ENCODE measurements around the gene INHBB. TPM values are rescaled to one million over a fixed set of nuclear protein-coding genes. Genes with fewer than 3 reads are reported as not detected.

INHBB gene
- total and polyA plus RNA-seq, 2 of the 4 experiments (the other 2 are of a cell fraction) = 0.18 to 0.92 TPM

DNA sequence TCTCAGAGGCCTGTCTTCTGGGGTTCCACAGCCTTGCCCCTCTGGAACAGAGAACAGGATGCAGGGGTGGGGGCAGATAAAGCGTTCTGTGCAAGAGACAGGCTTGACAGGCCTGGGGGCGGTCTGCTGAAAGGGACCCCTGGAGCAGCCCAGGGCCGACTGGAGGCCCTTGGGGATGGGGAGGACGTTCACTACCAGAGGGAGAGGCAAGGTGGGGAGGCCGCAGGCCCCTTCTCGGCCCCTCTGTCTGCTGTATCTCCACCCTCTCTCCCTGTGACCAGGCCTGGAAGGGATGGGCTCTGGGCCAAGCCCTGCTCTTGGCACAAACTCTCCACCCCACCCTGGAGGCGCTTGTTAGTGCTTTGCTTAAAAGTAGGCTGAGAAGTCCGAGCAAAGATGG is 27.3 kb upstream of the INHBB start:
- Histone ChIP-seq H3K4ac (ENCODE audit: low read depth, low read length) (no peak overlapping the region), H4K91ac (ENCODE audit: insufficient read depth, low read depth, low read length) (no peak overlapping the region), H3K9me1 (ENCODE audit: insufficient read depth, low read length) (no peaks in the 10 kb centered on the region), H3K27ac (ENCODE audit: insufficient read depth, low read length) (no peak overlapping the region), H3K18ac (ENCODE audit: low read depth, low read length) (no peak overlapping the region), H2AK5ac (ENCODE audit: low read depth, low read length) (no peak overlapping the region), H3K79me1 (ENCODE audit: low read depth in 1 of 2, low read length in 2 of 2) (no peaks in the 10 kb centered on the region), H3K36me3 (ENCODE audit: control insufficient read depth, insufficient read depth, low read length) (no peaks in the 10 kb centered on the region), H2BK20ac (ENCODE audit: low read depth, low read length) (no peak overlapping the region), H3K9ac (ENCODE audit: low read depth, low read length) (no peak overlapping the region), H2BK15ac (ENCODE audit: low read depth, low read length) (no peak overlapping the region), H4K5ac (ENCODE audit: low read depth, low read length) (no peak overlapping the region), H4K20me1 (ENCODE audit: insufficient read depth, low read length) (no peaks in the 10 kb centered on the region), H3K27me3 (ENCODE audit: control insufficient read depth, insufficient read depth, low read length) (peaks cover 39% of the 10 kb centered on the region), H3K14ac (replicated peaks; ENCODE audit: low read depth, low read length) (no peak overlapping the region), H3K56ac (ENCODE audit: extremely low read depth, insufficient read depth, low read length) (no peak overlapping the region), H3K9me3 (ENCODE audit: control insufficient read depth, insufficient read depth, low read length) (no peaks in the 10 kb centered on the region), H2AK9ac (replicated peaks; ENCODE audit: low read depth, low read length, poor library complexity) (no peak overlapping the region), H4K8ac (ENCODE audit: low read depth in 2 of 2, low read length in 2 of 2) (no peak overlapping the region), H3K4me3 (ENCODE audit: insufficient read depth, low read depth, low read length) (no peak overlapping the region), H3K4me1 (ENCODE audit: control insufficient read depth, insufficient read depth, low read length) (peaks cover 3% of the 10 kb centered on the region; the same call in 1 of the 2 replicates), H2BK5ac (ENCODE audit: low read depth, low read length, poor library complexity, severe bottlenecking) (no peak overlapping the region), H3K4me2 (ENCODE audit: low read depth, low read length) (no peak overlapping the region), H2AFZ (replicated peaks; ENCODE audit: low read length, poor library complexity) (no peak overlapping the region), H2BK120ac (ENCODE audit: low read depth, low read length) (no peak overlapping the region), H3K23ac (ENCODE audit: low read depth, low read length) (no peak overlapping the region)
- BruUV-seq (replicated peaks) = no TSS peak
- intact Hi-C loops (cut with micrococcal nuclease) (no loop called here), in situ Hi-C loops (cut with MboI; ENCODE audit: low sequenced_read_pairs) (no loop called here), dilution Hi-C loops (cut with HindIII; ENCODE audit: low sequenced_read_pairs, unreplicated experiment) (no loop called here)
- DNase-seq (no peak), ATAC-seq (ENCODE audit: low read depth) (no peak)
- 33% methylated on average over 1 of the region's 8 CpGs; no CpG with 5 or more reads in 1 of the 2 experiments for WGBS, 2 experiments (ENCODE audit: extremely low coverage in 2 of 2, insufficient read length in 1 of 2)
- ChIA-PET POLR2A (ENCODE audit: unreplicated experiment) (no interaction called here), CTCF (interaction anchor here (0.7 kb wide), 1 partner anchor 362 kb away, joined by 4 read pairs; no protein-coding TSS in a partner anchor)
- no peak for TF ChIP-seq FOS (IDR thresholded peaks at IDR 0.05; ENCODE audit: low read depth, low read length)
- TF ChIP-seq, protein P1, sequence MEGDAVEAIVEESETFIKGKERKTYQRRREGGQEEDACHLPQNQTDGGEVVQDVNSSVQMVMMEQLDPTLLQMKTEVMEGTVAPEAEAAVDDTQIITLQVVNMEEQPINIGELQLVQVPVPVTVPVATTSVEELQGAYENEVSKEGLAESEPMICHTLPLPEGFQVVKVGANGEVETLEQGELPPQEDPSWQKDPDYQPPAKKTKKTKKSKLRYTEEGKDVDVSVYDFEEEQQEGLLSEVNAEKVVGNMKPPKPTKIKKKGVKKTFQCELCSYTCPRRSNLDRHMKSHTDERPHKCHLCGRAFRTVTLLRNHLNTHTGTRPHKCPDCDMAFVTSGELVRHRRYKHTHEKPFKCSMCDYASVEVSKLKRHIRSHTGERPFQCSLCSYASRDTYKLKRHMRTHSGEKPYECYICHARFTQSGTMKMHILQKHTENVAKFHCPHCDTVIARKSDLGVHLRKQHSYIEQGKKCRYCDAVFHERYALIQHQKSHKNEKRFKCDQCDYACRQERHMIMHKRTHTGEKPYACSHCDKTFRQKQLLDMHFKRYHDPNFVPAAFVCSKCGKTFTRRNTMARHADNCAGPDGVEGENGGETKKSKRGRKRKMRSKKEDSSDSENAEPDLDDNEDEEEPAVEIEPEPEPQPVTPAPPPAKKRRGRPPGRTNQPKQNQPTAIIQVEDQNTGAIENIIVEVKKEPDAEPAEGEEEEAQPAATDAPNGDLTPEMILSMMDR (conservative IDR thresholded peaks at IDR 0.05; ENCODE audit: low read depth, low read length) = no peak
- TF ChIP-seq MAZ (IDR thresholded peaks at IDR 0.05; ENCODE audit: borderline replicate concordance, low read depth, low read length) = no peak
- TF ChIP-seq, protein P2, sequence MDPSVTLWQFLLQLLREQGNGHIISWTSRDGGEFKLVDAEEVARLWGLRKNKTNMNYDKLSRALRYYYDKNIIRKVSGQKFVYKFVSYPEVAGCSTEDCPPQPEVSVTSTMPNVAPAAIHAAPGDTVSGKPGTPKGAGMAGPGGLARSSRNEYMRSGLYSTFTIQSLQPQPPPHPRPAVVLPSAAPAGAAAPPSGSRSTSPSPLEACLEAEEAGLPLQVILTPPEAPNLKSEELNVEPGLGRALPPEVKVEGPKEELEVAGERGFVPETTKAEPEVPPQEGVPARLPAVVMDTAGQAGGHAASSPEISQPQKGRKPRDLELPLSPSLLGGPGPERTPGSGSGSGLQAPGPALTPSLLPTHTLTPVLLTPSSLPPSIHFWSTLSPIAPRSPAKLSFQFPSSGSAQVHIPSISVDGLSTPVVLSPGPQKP (IDR thresholded peaks at IDR 0.05; ENCODE audit: borderline replicate concordance, low read depth, low read length) = no peak
- no peak for TF ChIP-seq MXI1 (IDR thresholded peaks at IDR 0.05; ENCODE audit: borderline replicate concordance, low read depth, low read length)
- TF ChIP-seq CEBPB (IDR thresholded peaks at IDR 0.05; ENCODE audit: low read depth, low read length) = no peak
- no peak for TF ChIP-seq RCOR1 (IDR thresholded peaks at IDR 0.05; ENCODE audit: insufficient replicate concordance, low read length)
- TF ChIP-seq MAFK (IDR thresholded peaks at IDR 0.05; ENCODE audit: low read depth, low read length) = no peak
- no peak for TF ChIP-seq RAD21 (IDR thresholded peaks at IDR 0.05; ENCODE audit: low read length)
- no peak for TF ChIP-seq SMC3 (IDR thresholded peaks at IDR 0.05; ENCODE audit: low read depth, low read length)
- TF ChIP-seq RFX5 (IDR thresholded peaks at IDR 0.05; ENCODE audit: low read depth, low read length) = no peak
- TF ChIP-seq POLR2A (IDR thresholded peaks at IDR 0.05; ENCODE audit: low read depth, low read length) = no peak
- no peak for TF ChIP-seq BHLHE40 (IDR thresholded peaks at IDR 0.05; ENCODE audit: low read depth, low read length)
- TF ChIP-seq, protein P3, sequence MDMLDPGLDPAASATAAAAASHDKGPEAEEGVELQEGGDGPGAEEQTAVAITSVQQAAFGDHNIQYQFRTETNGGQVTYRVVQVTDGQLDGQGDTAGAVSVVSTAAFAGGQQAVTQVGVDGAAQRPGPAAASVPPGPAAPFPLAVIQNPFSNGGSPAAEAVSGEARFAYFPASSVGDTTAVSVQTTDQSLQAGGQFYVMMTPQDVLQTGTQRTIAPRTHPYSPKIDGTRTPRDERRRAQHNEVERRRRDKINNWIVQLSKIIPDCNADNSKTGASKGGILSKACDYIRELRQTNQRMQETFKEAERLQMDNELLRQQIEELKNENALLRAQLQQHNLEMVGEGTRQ (IDR thresholded peaks at IDR 0.05; ENCODE audit: low read depth, low read length) = no peak
- no peak for TF ChIP-seq NFE2L2 (IDR thresholded peaks at IDR 0.05; ENCODE audit: low read depth, low read length)
- no peak for TF ChIP-seq CHD1 (IDR thresholded peaks at IDR 0.05; ENCODE audit: low read depth, low read length)

All from IMR-90 (cell line).